Trophoblast cell (in vitro differentiated cells and primary cell): ENCODE measurements around the gene CHRM1.
A peak's percentile ranks its signal among the peaks of the same experiment; 100 is the strongest.

ENCODE experiments used
- DNase-seq, 2 donors: peaks; one replicate each; pipeline ENCODE4 v3.0.0-alpha.2; 2016
- H2AFZ ChIP-seq: 2 replicates; pipeline ENCODE4 v1.6.1; 2013; ENCODE audit warnings: low read length, moderate library complexity, mild to moderate bottlenecking; ENCODE audit not compliant: insufficient read depth, poor library complexity
- H2AK5ac ChIP-seq: 2 replicates; pipeline ENCODE4 v1.6.1; 2013; ENCODE audit warnings: mild to moderate bottlenecking, low read length
- H2BK120ac ChIP-seq: 2 replicates; pipeline ENCODE4 v1.6.1; 2013; ENCODE audit warnings: low read length, mild to moderate bottlenecking, moderate library complexity; ENCODE audit not compliant: insufficient read depth, poor library complexity
- H2BK12ac ChIP-seq: 2 replicates; pipeline ENCODE4 v1.6.1; 2013; ENCODE audit warnings: mild to moderate bottlenecking, low read length, moderate library complexity
- H2BK5ac ChIP-seq: 2 replicates; pipeline ENCODE4 v1.6.1; 2013; ENCODE audit warnings: low read length, low read depth, moderate library complexity, mild to moderate bottlenecking; ENCODE audit not compliant: poor library complexity
- H3K14ac ChIP-seq: 2 replicates; pipeline ENCODE4 v1.6.1; 2013; ENCODE audit warnings: mild to moderate bottlenecking, low read length
- H3K18ac ChIP-seq: 2 replicates; pipeline ENCODE4 v1.6.1; 2013; ENCODE audit warnings: mild to moderate bottlenecking, low read length
- H3K23ac ChIP-seq: 2 replicates; pipeline ENCODE4 v1.6.1; 2013; ENCODE audit warnings: low read length
- H3K27ac ChIP-seq: 2 replicates; pipeline ENCODE4 v1.5.1; 2013; ENCODE audit warnings: low read depth, mild to moderate bottlenecking, inconsistent platforms, low read length, moderate library complexity
- H3K27me3 ChIP-seq: 2 replicates; pipeline ENCODE4 v1.6.1; 2013; ENCODE audit warnings: inconsistent platforms, mild to moderate bottlenecking, low read length, moderate library complexity; ENCODE audit not compliant: insufficient read depth
- H3K36me3 ChIP-seq, 2 experiments: 1 replicate in 1 of 2; 2 replicates in 1 of 2; pipeline ENCODE4 v1.6.1; 2013; ENCODE audit warnings: low read length in 2 of 2, mild to moderate bottlenecking in 2 of 2, moderate library complexity in 1 of 2; ENCODE audit not compliant: insufficient read depth in 2 of 2, control insufficient read depth in 1 of 2
- H3K4ac ChIP-seq: 2 replicates; pipeline ENCODE4 v1.6.1; 2013; ENCODE audit warnings: low read depth, mild to moderate bottlenecking, low read length, moderate library complexity
- H3K4me1 ChIP-seq, 2 experiments: 1 replicate in 1 of 2; 2 replicates in 1 of 2; pipeline ENCODE4 v1.6.1; 2013; ENCODE audit warnings: low read length in 2 of 2, mild to moderate bottlenecking in 2 of 2, moderate library complexity in 1 of 2; ENCODE audit not compliant: insufficient read depth in 2 of 2, control insufficient read depth in 1 of 2
- H3K4me2 ChIP-seq: 2 replicates; pipeline ENCODE4 v1.6.1; 2013; ENCODE audit warnings: inconsistent platforms, mild to moderate bottlenecking, low read length, moderate library complexity
- H3K4me3 ChIP-seq: 2 replicates; pipeline ENCODE4 v1.5.1; 2013; ENCODE audit warnings: mild to moderate bottlenecking, low read depth, low read length, inconsistent platforms
- H3K79me1 ChIP-seq: one replicate; pipeline ENCODE4 v1.6.1; 2013; ENCODE audit warnings: low read length
- H3K79me2 ChIP-seq: 2 replicates; pipeline ENCODE4 v1.6.1; 2013; ENCODE audit warnings: low read length, mild to moderate bottlenecking; ENCODE audit not compliant: control insufficient read depth, insufficient read depth, poor library complexity
- H3K9ac ChIP-seq: 2 replicates; pipeline ENCODE4 v1.6.1; 2013; ENCODE audit warnings: mild to moderate bottlenecking, low read length
- H3K9me3 ChIP-seq: 2 replicates; pipeline ENCODE4 v1.6.1; 2013; ENCODE audit warnings: low read depth, mild to moderate bottlenecking, control low read depth, inconsistent platforms, low read length; ENCODE audit not compliant: insufficient read depth
- H4K12ac ChIP-seq: 2 replicates; pipeline ENCODE4 v1.6.1; 2013; ENCODE audit warnings: low read depth, mild to moderate bottlenecking, low read length, moderate library complexity
- H4K8ac ChIP-seq: 2 replicates; pipeline ENCODE4 v1.6.1; 2013; ENCODE audit warnings: low read depth, mild to moderate bottlenecking, low read length, moderate library complexity
- H4K91ac ChIP-seq: one replicate; pipeline ENCODE4 v1.6.1; 2013; ENCODE audit warnings: low read depth, mild to moderate bottlenecking, low read length, moderate library complexity
- WGBS: extraction: QIAGEN DNeasy Blood & Tissue Kit; methylation state at CpG from one replicate; pipeline ENCODE4 v1.1.7; 2013; ENCODE audit warnings: missing lambda C conversion rate; ENCODE audit not compliant: insufficient read length, insufficient coverage; ENCODE audit errors: extremely low coverage; 5-methylcytosine and 5-hydroxymethylcytosine counted together

CHRM1 gene

GRCh38 chr11:62898027-62898426 lies 23.1 kb downstream of the CHRM1 start:
- Histone ChIP-seq H3K27me3 (no peaks in the 10 kb centered on the region), H3K4me3 (no peak overlapping the region), H3K18ac (no peak overlapping the region), H3K9me3 (no peaks in the 10 kb centered on the region), H3K79me1 (no peaks in the 10 kb centered on the region), H2AK5ac (no peak overlapping the region), H2AFZ (no peak overlapping the region), H3K36me3 (no peaks in the 10 kb centered on the region), H3K4me2 (no peak overlapping the region), H2BK120ac (no peak overlapping the region), H2BK5ac (no peak overlapping the region), H3K27ac (no peak overlapping the region), H2BK12ac (no peak overlapping the region), H3K9ac (no peak overlapping the region), H4K12ac (no peak overlapping the region), H3K14ac (no peak overlapping the region), H4K8ac (no peak overlapping the region), H3K4me1 (no peaks in the 10 kb centered on the region), H3K79me2 (no peaks in the 10 kb centered on the region), H4K91ac (no peak overlapping the region), H3K4ac (no peak overlapping the region), H3K23ac (no peak overlapping the region)
- DNase-seq: no peak

GRCh38 chr11:62897311-62897710 lies 23.9 kb downstream of the CHRM1 start:
- Histone ChIP-seq H2AFZ (no peak overlapping the region), H2BK12ac (no peak overlapping the region), H3K9me3 (no peaks in the 10 kb centered on the region), H3K4ac (no peak overlapping the region), H4K91ac (no peak overlapping the region), H2BK120ac (no peak overlapping the region), H3K36me3 (no peaks in the 10 kb centered on the region), H3K23ac (no peak overlapping the region), H3K4me2 (no peak overlapping the region), H3K14ac (no peak overlapping the region), H3K4me3 (no peak overlapping the region), H4K12ac (no peak overlapping the region), H3K27me3 (no peaks in the 10 kb centered on the region), H3K79me1 (no peaks in the 10 kb centered on the region), H3K27ac (no peak overlapping the region), H3K4me1 (no peaks in the 10 kb centered on the region), H2BK5ac (no peak overlapping the region), H3K18ac (no peak overlapping the region), H3K9ac (no peak overlapping the region), H4K8ac (no peak overlapping the region), H2AK5ac (no peak overlapping the region), H3K79me2 (no peaks in the 10 kb centered on the region)
- no peak for DNase-seq
- WGBS: no CpG with 5 or more reads among the region's 2 CpGs

GRCh38 chr11:62896049-62896448 lies 25.1 kb downstream of the CHRM1 start:
- no peak overlapping the region for H3K18ac ChIP-seq
- no peak overlapping the region for H3K4me3 ChIP-seq
- no peak overlapping the region for H2AFZ ChIP-seq
- H3K79me1 ChIP-seq: peaks cover 2% of the 10 kb centered on the region
- H4K8ac ChIP-seq: no peak overlapping the region
- no peak for DNase-seq
- no peak overlapping the region for H4K12ac ChIP-seq
- no peak overlapping the region for H3K27ac ChIP-seq
- no peak overlapping the region for H3K23ac ChIP-seq
- H3K36me3 ChIP-seq: no peaks in the 10 kb centered on the region
- H2BK12ac ChIP-seq: peak overlapping the region; percentile 38
- H3K9me3 ChIP-seq: no peaks in the 10 kb centered on the region
- no peak overlapping the region for H3K9ac ChIP-seq
- no peak overlapping the region for H2BK5ac ChIP-seq
- H3K4ac ChIP-seq: no peak overlapping the region
- H3K27me3 ChIP-seq: no peaks in the 10 kb centered on the region
- no peaks in the 10 kb centered on the region for H3K79me2 ChIP-seq
- no CpG with 5 or more reads among the region's 10 CpGs for WGBS
- H3K4me2 ChIP-seq: no peak overlapping the region
- peaks cover 0 to 3% of the 10 kb centered on the region in 2 experiments for H3K4me1 ChIP-seq
- no peak overlapping the region for H4K91ac ChIP-seq
- H2AK5ac ChIP-seq: no peak overlapping the region
- H2BK120ac ChIP-seq: no peak overlapping the region
- H3K14ac ChIP-seq: no peak overlapping the region

- H3K4me3 ChIP-seq: no peak overlapping the region
- DNase-seq: no peak
- H2AFZ ChIP-seq: no peak overlapping the region
- H2BK5ac ChIP-seq: no peak overlapping the region
- H2BK120ac ChIP-seq: no peak overlapping the region
- H3K4me1 ChIP-seq: peaks cover 2 to 7% of the 10 kb centered on the region in 2 experiments
- no peak overlapping the region for H3K18ac ChIP-seq
- H4K91ac ChIP-seq: no peak overlapping the region
- no peak overlapping the region for H3K9ac ChIP-seq
- H2BK12ac ChIP-seq: no peak overlapping the region
- no peak overlapping the region for H2AK5ac ChIP-seq
- no peaks in the 10 kb centered on the region for H3K36me3 ChIP-seq
- peaks cover 2% of the 10 kb centered on the region for H3K79me1 ChIP-seq
- WGBS: no CpG with 5 or more reads among the region's 6 CpGs
- no peak overlapping the region for H3K4ac ChIP-seq
- no peak overlapping the region for H4K12ac ChIP-seq
- H3K23ac ChIP-seq: no peak overlapping the region
- H3K9me3 ChIP-seq: no peaks in the 10 kb centered on the region
- no peak overlapping the region for H3K27ac ChIP-seq
- H4K8ac ChIP-seq: no peak overlapping the region
- H3K14ac ChIP-seq: no peak overlapping the region
- H3K4me2 ChIP-seq: no peak overlapping the region
- H3K79me2 ChIP-seq: no peaks in the 10 kb centered on the region
- H3K27me3 ChIP-seq: no peaks in the 10 kb centered on the region
These were observed 25.7 kb downstream of the CHRM1 start for GRCh38 chr11:62895501-62895900.
